Hematopoietic multipotent progenitor cell treated with erythropoietin and hydrocortisone succinate and interleukin-3 and kit ligand, for 8 days (in vitro differentiated cells): ENCODE measurements around the gene MT1M.
"Not testable (repeated sequence)": the region's sequence is repeated elsewhere in the genome, so short reads cannot be mapped to it uniquely, and the experiment has no call there.

Experiments used
- DNase-seq: peaks from one replicate; pipeline ENCODE4 v3.0.0-alpha.2; 2015

MT1M gene

DNA sequence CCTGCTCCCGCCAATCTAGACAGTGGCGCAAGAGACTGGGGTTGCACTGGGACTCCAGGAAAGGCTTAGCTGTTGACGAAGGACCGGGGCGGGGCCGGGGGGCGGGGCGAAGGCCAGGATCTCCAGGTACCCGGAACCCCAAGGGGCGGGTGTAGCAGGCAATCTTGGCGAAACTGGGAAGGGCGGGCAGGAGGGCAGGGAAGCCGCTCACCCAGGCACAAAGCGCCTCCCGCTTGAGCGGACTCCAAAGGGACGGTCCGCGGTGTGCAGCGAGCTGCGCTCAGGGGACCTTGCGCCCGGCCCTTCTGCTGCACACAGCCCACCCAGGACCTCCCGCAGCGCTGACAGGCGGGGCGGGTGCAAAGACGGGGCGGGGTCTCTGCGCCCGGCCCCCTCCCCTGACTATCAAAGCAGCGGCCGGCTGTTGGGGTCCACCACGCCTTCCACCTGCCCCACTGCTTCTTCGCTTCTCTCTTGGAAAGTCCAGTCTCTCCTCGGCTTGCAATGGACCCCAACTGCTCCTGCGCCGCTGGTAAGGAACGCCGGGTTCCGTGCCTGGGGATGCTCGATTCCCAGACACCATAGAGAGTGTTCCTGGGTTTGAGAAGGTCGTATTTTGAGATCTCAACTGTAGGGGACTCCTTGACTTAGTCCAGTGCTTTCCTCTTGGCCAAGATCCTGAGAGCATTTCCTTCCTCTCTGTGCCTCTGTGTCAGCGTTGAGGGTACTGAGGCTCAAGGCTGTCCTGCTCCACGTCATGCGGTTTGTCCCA lies 25.3 kb downstream of the MT1M start, which contains the start of gene MT1F:
Gene MT1F (plus strand): TSS at position 405 of the 772 bp plus-strand sequence. CDS start 100 bp downstream, at position 505.
- DNase-seq = peak; percentile 9

DNA sequence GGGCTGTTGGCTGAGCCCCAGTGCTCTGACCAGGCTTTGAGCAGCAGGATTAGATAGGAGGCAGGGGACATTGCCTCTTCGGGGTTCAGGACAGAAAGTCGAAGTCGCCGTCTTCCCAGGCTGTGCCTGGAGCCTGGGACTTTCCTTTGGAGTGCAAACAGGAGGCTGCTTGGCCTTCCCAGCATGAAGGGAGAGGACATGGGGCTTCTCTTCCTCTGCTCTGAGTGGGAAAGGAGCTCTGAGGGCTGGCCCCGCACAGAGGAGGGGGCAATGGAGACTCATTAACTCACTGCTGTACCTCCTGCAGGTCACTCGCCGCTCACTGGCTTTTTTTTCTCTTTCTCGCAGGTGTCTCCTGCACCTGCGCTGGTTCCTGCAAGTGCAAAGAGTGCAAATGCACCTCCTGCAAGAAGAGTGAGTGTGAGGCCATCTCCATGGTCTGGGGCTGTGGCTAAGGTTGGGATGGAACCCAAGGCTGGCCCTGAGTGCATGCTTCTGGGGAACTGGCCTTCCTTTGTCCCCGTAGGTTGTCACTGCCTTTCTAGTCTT lies 25.9 kb downstream of the MT1M start:
- no peak for DNase-seq

DNA sequence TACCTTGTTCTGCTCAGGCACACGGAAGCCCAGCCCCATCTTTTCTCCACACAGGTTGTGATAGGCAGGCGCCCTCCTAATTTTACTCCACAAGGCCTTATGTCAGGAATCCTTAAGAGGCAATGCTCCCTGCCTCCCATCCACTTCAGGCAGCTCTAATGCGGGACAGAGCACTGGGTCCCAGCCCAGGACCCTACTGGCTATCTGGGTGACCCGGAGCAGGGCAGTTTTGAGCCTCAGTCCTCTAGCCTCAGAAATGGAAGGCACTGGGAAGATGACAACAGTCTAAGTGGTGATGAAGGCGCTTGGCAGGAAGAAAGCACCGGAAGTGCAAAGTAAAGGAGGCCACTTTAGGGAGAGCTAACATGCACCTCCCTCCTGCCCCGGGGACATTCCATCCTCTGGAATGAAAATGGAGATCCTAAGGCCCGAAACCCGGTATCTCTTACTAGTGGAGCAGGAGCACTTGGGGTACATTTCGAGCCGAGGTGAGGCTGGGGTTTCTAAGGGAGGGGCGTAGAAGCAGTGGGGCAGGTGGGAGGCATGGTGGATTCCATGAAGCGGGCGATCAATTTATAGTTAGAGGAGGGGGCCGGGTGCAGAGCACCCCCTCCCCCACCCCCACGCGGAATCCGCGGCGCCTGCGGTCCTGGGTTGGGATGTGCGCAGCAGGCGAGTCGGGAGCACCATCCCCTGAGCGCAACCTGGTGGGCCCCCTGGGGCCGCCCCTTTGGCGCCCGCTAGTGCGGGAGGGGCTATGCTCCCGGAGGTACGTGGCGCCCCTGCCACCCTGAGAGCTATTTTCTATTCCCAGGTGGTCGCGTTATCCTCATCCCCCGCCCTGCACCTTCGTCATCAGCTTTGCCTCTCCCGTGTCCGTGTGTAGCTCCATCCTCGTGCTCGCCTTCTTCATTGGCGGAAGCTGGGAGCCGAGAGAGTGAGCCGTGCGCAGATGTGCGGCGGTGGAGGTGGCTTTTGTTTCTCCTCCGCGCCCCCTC lies 30.2 kb downstream of the MT1M start:
- DNase-seq = no peak

- DNase-seq = no peak
Observed at GRCh38 chr16:56664506-56664905, 32.0 kb downstream of the MT1M start.

DNA sequence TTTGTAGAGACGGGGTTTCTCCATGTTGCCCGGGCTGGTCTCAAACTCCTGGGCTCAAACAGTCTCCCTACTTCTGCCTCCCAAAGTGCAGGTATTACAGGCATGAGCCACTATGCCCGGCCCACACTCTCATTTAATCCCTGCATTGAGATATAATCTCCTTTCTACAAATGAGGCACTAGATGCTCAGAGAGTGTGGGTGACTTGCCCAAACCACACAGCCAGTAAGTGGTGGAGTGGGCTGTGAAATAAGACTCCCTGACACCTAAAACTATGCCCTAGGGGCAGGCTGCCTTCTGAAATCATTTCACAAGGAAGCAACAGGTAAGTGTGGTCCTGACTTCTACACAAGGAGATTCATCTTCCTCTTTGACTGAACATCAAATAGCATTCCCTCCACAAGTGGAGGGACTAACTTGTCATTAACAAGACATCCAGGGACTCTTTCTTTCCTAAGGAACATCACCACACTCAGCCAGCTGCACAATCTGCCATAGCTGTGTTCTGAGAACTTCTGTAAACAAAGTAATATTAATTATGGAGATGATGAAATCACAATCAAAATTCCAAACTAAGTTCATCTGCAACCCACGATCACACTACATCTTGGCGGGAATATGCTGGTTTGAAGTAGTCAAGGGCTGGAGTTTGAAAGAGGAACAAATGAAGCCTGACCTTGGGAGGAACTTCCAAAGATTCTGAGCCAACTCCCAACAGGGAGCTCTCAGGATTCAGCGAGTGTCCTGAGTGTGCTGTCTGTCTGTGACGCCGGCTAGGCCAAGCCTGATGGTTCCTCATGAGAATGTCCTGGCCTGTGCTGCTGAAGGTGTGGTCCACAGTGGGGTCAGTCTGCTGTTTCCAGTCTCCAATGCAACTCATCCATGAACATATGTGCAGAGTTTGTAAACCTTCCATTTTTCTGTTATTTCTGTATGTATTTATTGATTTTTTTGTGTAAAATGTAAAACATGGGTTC lies 33.1 kb downstream of the MT1M start:
- DNase-seq = not testable (repeated sequence)

DNA sequence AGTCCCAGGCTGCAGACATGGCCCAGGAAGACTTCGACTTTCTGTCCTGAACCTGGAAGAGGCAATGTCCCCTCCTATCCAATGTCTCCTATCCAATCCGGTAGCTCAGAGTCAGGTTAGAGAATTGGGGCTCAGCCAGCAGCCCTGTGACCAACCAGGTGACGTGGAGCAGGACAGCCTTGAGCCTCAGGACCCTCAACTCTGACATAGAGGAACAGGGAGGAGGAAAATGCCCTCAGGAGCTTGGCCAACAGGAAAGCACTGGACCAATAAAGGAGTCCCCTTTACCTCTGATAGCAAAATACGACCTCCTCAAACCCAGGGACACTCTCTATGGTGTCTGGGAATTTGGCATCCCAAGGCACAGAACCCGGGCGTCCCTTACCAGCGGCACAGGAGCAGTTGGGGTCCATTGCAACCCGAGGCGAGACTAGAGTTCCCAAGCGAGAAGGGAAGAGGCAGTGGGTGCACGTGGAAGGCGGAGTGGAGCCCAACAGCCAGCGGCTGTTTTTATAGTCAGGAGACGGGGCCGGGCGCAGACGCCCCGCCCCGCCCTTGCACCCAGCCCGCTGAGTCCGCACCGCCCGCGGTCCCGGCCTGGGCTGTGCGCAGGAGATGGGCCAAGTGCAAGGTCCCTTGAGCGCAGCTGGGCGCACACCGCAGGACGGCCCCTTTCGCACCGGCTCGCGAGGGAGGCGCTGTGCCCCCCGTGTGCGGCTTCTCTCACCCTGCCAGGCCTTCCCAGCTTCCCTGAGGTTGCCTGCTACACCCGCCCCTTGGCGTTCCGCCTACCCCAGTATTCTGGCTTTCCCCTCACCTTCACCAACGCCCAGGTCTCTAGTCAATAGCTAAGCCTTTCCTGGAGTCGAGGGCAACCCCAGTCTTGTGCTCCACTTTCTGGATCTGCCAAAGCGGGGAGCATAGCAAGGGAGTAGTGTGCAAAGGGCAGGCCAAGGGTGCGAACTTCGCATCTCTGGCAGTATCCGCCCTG lies 35.4 kb downstream of the MT1M start, which contains the start of gene MT1G:
Gene MT1G (minus strand): TSS at position 485 of the 991 bp plus-strand sequence. CDS start 72 bp downstream, at position 413.
- DNase-seq = peak; percentile 6

GRCh38 chr16:56669005-56669839 lies 36.8 kb downstream of the MT1M start, which contains the start of gene MT1H:
MT1H (plus strand) TSS chr16:56669814; CDS start chr16:56669885, 71 bp downstream.
- DNase-seq = no peak

DNA sequence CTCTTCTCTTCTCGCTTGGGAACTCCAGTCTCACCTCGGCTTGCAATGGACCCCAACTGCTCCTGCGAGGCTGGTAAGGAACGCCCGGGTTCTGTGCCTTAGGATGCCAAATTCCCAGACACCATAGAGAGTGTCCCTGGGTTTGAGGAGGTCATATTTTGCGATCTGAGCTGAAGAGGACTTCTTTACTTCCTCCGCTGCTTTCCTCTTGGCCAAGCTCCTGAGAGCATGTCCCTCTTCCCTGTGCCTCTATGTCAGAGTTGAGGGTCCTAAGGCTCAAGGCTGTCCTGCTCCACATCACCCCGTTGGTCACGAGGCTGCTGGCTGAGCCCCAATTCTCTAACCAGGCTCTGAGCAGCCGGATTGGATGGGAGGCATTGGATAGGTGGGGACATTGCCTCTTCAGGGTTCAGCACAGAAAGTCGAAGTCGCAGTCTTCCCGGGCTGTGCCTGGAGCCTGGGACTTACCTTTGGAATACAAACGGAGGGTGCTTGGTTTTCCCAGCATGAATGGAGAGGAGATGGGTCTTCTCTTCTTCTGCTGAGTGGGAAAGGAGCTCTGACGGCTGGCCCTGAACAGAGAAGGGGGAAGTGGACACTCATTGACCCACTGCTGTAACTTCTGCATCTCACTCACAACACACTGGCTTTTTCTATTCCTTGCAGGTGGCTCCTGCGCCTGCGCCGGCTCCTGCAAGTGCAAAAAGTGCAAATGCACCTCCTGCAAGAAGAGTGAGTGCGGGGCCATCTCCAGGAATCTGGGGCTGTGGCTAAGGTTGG lies 37.6 kb downstream of the MT1M start:
- DNase-seq = no peak

DNA sequence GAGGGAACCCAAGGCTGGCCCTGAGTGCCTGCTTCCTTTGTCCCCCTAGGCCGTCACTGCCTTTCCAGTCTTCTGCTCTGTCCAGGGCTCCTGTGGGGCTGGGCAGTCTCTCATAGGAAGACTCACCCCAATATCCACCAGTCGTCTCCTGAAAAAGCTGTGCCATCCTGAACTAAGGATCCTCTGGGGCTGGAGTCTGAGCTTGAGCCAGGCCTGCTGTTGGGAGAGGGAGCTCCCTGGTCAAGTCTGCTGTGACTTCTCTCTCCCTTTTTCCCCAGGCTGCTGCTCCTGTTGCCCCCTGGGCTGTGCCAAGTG lies 38.1 kb downstream of the MT1M start:
- no peak for DNase-seq

DNA sequence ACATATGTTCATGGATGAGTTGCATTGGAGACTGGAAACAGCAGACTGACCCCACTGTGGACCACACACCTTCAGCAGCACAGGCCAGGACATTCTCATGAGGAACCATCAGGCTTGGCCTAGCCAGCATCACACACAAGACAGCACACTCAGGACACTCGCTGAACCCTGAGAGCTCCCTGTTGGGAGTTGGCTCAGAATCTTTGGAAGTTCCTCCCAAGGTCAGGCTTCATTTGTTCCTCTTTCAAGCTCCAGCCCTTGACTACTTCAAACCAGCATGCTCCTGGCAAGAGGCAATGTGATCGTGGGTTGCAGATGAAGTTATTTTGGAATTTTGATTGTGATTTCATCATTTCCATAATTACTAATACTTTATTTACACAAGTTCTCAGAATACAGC lies 39.2 kb downstream of the MT1M start:
- not testable (repeated sequence) for DNase-seq

GRCh38 chr16:56672171-56672570 lies 39.7 kb downstream of the MT1M start:
- not testable (repeated sequence) for DNase-seq

DNA sequence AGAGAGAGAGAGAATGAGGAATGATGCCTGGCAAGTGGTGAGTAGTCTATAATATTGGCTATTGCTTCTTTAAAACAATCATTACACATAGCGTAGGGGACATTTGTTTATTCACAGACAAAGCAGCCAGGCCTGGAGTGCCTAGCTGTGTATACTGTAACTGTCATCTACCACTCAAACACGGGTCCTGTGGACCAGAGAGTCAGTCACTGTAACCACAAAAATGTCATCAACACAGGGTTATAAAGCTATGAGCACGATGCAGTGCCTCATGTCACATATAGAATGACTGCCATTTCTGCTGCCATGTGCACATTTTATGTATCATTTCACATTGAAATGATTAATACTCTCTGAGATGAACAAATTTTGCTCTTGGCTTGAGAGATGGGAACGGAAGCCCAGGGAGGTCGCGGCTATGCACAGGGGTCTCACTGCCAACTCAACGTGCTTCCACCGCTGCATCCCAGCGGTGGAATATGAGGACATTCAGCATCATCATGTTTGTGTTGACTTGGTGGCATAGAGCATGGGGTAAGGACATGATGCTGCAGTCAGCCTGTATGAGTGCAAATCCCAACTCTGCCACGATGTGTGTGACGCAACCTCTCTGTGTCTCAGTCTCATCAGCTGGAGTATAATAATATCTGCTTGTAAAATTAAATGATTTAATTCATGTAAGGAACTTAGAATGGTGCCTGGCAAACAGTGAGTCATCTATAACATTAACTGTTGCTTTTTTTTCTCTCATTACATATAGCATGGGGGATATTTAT lies 40.5 kb downstream of the MT1M start:
- DNase-seq = no peak

DNA sequence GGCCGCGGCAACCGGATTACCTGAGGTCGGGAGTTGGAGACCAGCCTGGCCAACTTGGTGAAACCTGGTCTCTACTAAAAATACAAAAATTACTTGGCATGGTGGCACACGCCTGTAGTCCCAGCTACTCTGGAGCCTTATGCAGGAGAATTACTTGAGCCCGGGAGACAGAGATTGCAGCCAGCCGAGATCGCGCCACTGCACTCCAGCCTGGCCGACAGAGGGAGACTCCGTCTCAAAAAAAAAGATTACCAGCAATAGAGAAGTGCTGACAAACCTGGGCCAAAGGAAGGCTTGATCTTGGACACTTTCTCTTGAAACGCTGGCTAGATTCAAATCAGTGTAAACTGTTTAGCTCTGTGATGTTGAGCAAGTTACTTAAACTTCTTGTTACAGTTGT lies 41.5 kb downstream of the MT1M start:
- DNase-seq = peak; percentile 33

DNA sequence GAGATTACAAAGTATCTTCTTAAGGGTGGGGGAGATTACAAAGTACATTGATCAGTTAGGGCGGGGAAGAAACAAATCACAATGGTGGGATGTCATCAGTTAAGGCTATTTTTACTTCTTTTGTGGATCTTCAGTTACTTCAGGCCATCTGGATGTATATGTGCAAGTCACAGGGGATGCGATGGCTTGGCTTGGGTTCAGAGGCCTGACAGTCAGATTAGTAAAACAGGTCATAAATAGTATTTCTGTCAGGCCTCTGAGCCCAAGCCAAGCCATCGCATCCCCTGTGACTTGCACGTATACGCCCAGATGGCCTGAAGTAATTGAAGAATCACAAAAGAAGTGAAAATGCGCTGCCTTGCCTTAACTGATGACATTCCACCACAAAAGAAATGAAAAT lies 42.1 kb downstream of the MT1M start:
- DNase-seq = not testable (repeated sequence)

- no peak for DNase-seq
Observed at GRCh38 chr16:56675685-56676210, 43.3 kb downstream of the MT1M start.

- DNase-seq = no peak
Observed at GRCh38 chr16:56677474-56677873, 45.0 kb downstream of the MT1M start.

GRCh38 chr16:56679078-56679730 lies 46.7 kb downstream of the MT1M start:
- DNase-seq = no peak
